Activated CD4-positive, CD25-positive, alpha-beta regulatory T cell treated with anti-CD3 and anti-CD28 coated beads, Interleukin-2, amount 50 U/mL, for 72 hours (primary cell): ENCODE results near the gene SH3BGRL3.
"Not testable (repeated sequence)": the region's sequence is repeated elsewhere in the genome, so short reads cannot be mapped to it uniquely, and the experiment has no call there.

Source experiments
- DNase-seq: peaks from one replicate; pipeline ENCODE4 v3.0.0; 2021

SH3BGRL3 gene

GRCh38 chr1:26279456-26280332 lies at the start of gene SH3BGRL3:
SH3BGRL3 (plus strand) TSS chr1:26280086; CDS start chr1:26280156, 70 bp downstream.
- DNase-seq, result peak; percentile 85

DNA sequence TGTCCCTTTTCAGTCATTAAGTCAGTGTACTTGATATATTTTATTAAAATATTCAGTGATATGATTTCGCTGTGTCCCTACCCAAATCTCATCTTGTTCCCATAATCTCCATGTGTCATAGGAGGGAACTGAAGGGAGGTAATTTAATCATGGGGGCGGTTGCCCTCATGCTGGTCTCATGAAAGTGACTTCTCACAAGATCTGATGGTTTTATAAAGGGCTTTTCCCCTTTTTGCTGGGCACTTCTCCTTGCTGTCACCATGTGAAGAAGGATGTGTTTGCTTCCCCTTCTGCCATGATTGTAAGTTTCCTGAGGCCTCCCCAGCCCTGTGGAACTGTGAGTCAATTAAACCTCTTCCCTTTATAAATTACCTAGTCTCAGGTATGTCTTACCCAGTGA lies 49.2 kb upstream of the SH3BGRL3 start:
- DNase-seq, result not testable (repeated sequence)

DNA sequence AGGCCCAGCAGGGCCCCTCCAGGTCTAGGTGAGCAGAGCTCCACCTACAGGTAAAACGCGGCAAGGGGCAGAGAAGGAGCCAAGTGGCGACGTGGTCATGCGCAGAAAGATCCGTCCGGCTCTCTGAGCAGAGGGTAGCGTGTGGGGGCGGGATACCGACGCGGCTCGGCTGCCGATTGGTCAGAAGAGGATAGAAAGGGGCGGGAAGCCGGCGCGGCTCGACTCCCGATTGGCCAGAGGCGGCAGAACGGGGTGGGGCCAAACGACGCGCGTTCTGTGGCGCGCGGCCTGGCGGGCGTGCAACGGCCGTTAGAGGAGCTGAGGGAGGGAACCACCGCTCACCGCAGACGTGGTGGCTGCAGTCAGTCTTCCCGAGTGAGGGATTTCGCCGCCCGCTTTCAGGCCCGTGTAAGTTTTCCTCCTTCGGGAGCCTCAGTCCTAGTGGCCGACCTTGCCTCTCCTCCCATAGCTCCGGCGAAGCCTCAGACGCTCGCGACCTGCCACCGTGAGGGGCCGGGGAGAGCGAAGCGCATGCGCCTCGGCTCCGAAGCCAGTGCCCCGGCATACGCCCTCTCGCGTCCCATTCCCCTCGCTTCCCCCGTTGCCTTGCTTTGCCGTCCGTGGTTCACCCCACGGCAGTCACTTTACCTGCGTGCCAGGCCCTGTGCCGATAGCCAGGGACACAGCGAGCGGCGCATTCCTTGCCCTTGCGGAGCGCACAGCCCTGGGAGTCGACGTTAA lies 45.8 kb upstream of the SH3BGRL3 start, which contains the start of gene CEP85:
Gene CEP85, plus strand, starts transcription at position 298 of the 741 bp plus-strand sequence. CDS start 5,584 bp downstream, outside the sequence.
- DNase-seq, result peak; percentile 99

DNA sequence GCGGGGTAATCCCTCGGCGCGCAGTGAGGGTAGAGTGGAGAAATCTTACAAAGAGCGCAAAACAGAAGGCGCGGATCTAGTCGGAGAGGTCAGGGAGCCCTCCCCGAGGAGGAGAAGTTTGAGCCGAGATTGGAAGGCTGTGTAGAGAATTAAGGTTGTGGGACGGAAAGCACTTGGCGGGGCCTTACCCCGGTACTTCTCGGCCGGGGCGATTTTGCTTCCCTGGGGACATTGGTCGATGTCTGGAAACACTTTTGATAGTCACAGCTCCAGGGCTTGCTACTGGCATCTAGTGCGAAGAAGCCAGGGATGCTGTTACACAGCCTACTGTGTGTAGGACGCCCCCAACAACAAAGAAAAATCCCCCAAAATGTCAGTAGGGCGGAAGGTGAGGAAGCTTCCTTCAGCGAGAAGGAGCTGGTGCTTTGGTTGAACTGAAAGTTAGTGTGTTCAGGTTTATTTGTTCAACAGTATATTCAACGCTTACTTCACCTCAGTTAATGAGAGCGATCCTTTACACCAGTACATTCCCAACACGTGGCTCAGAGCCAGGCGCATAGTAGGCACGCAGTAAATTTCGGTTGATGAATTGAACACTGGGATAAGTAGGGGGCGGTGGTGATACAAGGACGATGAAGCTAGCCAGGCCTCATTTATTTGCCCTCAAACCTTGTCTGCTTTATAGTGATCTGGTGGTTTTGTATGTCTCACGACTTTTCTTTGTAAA lies 45.1 kb upstream of the SH3BGRL3 start:
- DNase-seq, result no peak

- DNase-seq, result no peak
Measured at GRCh38 chr1:26237230-26237966, 42.5 kb upstream of the SH3BGRL3 start.

DNA sequence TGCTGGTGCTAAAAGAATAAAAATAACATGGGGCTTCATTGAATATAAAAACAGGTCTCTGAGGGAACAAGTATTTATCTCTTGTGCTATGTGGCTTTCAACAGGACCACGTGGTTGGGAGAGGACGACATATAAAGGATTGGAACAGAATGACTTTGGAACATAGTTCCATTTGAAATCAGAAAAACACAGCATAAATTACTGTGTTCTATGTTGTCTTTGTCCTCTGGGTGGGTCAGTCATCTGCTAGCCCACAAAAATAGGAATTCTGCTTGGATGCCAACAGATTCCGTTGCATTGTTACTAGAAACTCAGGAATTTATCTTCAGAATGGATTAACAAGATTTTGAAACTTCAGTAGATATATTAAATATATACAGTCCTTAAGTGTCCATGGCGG lies 40.0 kb upstream of the SH3BGRL3 start:
- no peak for DNase-seq

DNA sequence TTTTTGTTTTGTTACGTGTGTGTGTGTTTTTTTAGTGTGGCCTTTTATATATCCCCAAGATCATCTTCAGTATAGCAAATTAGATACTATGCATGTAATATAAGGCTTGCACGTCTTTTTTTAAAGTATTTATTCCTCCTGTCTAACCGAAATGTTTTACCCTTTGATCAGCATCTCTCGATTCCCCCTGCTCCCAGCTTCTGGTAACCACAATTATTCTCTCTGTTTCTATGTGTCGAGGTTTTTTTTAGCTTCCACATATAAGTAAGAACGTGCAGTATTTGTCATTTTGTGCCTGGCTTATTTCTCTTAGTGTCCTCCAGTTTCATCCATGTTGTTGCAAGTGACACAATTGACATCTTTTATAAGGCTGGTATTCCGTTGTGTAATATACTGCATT lies 27.2 kb upstream of the SH3BGRL3 start:
- no peak for DNase-seq

DNA sequence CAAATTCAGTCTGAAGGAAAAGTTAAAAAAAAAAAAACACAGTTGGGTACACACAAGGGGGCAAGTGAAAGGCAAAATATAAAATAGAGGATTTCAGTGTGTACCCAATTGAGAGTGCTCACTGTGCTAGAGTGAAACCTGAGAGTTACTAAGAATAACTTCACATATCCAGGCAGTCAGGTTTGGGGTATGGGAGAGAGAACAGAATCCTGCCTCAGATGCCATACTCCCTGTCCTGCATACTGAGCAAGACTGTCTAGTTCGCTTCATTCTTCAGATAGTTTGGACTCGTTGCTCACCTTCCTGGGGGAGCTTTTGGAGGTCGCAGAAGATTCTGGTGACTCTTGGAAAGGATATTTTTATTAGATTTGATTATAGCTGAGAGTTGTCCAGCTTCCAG lies 25.5 kb upstream of the SH3BGRL3 start:
- DNase-seq, result no peak

DNA sequence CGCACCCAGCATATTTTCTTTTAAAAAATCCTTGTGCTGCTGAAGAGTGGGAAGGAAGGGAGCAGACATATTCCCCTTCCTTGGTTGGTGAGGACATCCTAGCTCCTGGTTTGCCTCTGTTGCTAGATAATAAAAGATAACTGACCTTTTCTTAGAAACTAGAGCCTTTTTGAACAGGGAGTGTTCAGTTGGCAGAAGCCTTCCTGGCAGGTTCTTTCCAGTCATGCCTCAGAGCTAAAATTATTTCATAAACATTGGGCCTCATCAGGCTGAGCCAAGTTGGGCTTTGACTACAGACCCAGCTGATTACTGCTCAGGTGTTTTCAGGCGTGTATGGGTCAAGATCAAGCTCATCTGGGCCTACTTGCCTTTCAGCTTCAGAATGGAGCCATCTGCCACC lies 22.7 kb upstream of the SH3BGRL3 start:
- DNase-seq, result no peak

- no peak for DNase-seq
Measured at GRCh38 chr1:26259005-26259404, 20.9 kb upstream of the SH3BGRL3 start.

GRCh38 chr1:26259578-26259977 lies 20.3 kb upstream of the SH3BGRL3 start:
- DNase-seq, result no peak

GRCh38 chr1:26263212-26263611 lies 16.7 kb upstream of the SH3BGRL3 start:
- no peak for DNase-seq

GRCh38 chr1:26265405-26265804 lies 14.5 kb upstream of the SH3BGRL3 start:
- DNase-seq, result no peak

DNA sequence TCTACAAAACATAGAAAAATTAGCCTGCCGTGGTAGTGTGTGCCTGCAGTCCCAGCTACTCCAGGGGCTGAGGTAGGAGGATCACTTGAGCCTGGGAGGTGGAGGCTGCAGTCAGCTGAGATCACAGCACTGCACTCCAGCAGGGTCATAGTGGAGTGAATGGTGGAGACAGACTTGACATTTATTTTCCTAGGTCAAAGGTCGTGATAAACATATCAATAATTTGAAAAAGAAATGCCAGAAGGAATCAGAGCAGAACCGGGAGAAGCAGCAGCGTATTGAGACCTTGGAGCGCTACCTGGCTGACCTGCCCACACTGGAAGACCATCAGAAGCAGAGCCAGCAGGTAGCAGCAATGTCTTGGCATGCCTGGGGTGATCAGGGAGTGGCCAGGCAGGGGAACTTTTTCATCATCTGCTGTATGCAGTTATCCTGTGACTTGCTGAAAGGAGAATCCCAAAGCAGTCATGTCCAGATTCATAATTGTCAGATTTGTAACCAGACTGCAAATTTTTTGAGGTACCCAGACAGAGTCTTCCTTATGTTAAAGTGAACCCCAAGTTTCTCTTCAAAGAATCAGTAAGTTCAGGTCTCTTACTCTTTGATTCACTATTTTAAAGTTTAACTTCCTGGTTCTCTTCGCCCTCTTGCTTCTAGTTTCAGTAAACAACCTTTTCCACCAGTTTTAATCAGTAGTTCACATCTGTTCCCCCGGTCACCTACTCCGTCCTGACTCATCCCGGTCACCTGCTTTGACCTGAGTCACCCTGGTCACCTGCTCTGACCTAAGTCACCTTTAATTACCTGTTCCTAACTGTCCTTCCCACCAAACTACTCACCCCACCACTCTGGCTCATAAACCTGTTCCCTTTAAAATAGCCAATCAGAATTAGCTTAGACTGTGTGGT lies 11.3 kb upstream of the SH3BGRL3 start:
- DNase-seq, result no peak

DNA sequence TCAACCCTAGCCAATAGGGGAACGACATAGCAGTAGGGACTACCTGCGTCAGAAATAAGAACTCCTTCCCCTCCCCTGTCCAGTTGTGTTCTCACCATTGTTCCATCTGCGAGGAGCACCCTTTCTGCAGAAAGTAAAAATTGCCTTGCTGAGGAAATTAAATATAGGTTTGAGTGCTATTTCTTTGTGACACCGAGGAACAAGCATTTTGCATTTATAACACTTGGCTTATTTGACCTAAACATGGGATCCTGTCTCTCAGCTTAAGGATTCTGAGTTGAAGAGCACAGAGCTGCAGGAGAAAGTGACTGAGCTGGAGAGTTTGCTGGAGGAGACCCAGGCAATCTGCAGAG lies 10.7 kb upstream of the SH3BGRL3 start:
- DNase-seq, result no peak

- no peak for DNase-seq
Measured at GRCh38 chr1:26274801-26275425, 5.0 kb upstream of the SH3BGRL3 start.

- DNase-seq, result peak; percentile 77
Measured at GRCh38 chr1:26275580-26276431, 4.1 kb upstream of the SH3BGRL3 start.

DNA sequence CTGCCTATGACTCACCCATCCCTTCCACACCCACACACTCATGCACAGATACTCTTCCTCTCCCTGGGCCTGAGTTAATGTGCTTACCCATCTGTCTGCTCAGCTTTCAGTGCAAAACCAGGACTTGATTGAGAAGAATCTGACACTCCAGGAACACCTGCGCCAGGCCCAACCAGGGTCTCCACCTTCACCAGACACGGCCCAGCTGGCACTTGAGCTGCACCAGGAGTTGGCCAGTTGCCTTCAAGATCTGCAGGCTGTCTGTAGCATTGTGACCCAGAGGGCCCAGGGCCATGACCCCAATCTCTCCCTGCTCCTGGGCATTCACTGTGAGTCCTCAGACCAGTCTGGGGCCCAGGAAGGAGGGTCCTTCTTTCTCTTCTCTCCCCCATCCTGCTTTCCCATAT lies 3.5 kb upstream of the SH3BGRL3 start:
- no peak for DNase-seq

GRCh38 chr1:26277261-26277661 lies 2.6 kb upstream of the SH3BGRL3 start:
- DNase-seq, result no peak

- no peak for DNase-seq
Measured at GRCh38 chr1:26277719-26278118, 2.2 kb upstream of the SH3BGRL3 start.
